ENCODE results near the gene ARID4B.
"Not testable (repeated sequence)": the region's sequence is repeated elsewhere in the genome, so short reads cannot be mapped to it uniquely, and the experiment has no call there.

Gene ARID4B

GRCh38 chr1:235213752-235214151, 114.2 kb downstream of the ARID4B start:
- no peak for DNase-seq (ENCODE audit: low read depth)
- H3K4me3 ChIP-seq (ENCODE audit: low read length), result no peak overlapping the region
- TF ChIP-seq, protein P1, sequence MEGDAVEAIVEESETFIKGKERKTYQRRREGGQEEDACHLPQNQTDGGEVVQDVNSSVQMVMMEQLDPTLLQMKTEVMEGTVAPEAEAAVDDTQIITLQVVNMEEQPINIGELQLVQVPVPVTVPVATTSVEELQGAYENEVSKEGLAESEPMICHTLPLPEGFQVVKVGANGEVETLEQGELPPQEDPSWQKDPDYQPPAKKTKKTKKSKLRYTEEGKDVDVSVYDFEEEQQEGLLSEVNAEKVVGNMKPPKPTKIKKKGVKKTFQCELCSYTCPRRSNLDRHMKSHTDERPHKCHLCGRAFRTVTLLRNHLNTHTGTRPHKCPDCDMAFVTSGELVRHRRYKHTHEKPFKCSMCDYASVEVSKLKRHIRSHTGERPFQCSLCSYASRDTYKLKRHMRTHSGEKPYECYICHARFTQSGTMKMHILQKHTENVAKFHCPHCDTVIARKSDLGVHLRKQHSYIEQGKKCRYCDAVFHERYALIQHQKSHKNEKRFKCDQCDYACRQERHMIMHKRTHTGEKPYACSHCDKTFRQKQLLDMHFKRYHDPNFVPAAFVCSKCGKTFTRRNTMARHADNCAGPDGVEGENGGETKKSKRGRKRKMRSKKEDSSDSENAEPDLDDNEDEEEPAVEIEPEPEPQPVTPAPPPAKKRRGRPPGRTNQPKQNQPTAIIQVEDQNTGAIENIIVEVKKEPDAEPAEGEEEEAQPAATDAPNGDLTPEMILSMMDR (IDR thresholded peaks at IDR 0.05; ENCODE audit: insufficient read depth, low read depth, low read length, missing control alignments), result no peak

DNA sequence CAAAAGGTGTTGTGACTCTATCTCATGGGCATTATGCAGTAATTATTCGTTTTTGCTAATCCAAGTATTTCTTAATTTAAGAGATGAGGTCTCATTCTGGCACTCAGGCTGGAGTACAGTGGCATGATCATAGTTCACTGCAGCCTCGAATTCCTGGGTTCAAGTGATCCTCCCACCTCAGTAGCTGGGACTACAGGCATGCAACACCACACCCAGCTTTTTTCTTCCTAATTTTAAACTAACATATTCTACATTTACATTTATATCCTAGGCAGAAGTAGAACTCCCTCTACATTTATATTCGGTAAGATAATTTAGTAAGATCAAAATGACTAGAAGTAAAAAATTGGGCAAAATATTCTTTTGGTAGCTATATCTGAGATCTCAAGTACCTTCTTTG, 116.5 kb downstream of the ARID4B start:
- H3K4me3 ChIP-seq (ENCODE audit: low read length), result no peak overlapping the region
- TF ChIP-seq, protein P1 (IDR thresholded peaks at IDR 0.05; ENCODE audit: insufficient read depth, low read depth, low read length, missing control alignments), result no peak

GRCh38 chr1:235207209-235207565, 120.8 kb downstream of the ARID4B start:
- no peak overlapping the region for H3K4me3 ChIP-seq (ENCODE audit: low read length)
- TF ChIP-seq, protein P1 (IDR thresholded peaks at IDR 0.05; ENCODE audit: insufficient read depth, low read depth, low read length, missing control alignments), result no peak
- no peak for DNase-seq (ENCODE audit: low read depth)

More for the DNA sequence above, 116.5 kb downstream of the ARID4B start:
- no peak for DNase-seq (ENCODE audit: low read depth)

- peak; percentile 3 for DNase-seq (ENCODE audit: low read depth)
- H3K4me3 ChIP-seq (ENCODE audit: low read length), result no peak overlapping the region
- TF ChIP-seq, protein P1 (IDR thresholded peaks at IDR 0.05; ENCODE audit: insufficient read depth, low read depth, low read length, missing control alignments), result no peak
Measured at GRCh38 chr1:235206533-235207208, 121.3 kb downstream of the ARID4B start.

GRCh38 chr1:235205687-235206086, 122.3 kb downstream of the ARID4B start:
- no peak for DNase-seq (ENCODE audit: low read depth)
- TF ChIP-seq, protein P1 (IDR thresholded peaks at IDR 0.05; ENCODE audit: insufficient read depth, low read depth, low read length, missing control alignments), result no peak
- H3K4me3 ChIP-seq (ENCODE audit: low read length), result no peak overlapping the region

DNA sequence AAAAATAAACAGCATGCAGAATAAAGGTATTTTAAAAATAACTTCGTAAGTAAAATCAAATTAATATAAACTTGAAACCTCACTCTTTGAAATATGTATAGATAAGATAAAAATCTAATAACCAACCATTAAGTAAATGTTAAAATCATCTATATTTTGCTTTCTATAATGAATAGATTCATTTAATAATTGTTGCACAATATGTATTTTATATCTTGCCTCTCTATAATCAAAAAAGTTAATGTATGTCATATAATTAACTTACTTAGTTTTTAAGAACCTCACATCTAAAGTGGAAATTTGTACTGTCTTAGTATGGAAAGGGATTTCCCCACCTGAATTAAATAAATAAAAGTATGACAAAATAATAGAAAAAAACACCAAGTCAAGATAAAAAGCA, 124.6 kb downstream of the ARID4B start:
- no peak for DNase-seq (ENCODE audit: low read depth)
- H3K4me3 ChIP-seq (ENCODE audit: low read length), result no peak overlapping the region
- TF ChIP-seq, protein P1 (IDR thresholded peaks at IDR 0.05; ENCODE audit: insufficient read depth, low read depth, low read length, missing control alignments), result no peak

DNA sequence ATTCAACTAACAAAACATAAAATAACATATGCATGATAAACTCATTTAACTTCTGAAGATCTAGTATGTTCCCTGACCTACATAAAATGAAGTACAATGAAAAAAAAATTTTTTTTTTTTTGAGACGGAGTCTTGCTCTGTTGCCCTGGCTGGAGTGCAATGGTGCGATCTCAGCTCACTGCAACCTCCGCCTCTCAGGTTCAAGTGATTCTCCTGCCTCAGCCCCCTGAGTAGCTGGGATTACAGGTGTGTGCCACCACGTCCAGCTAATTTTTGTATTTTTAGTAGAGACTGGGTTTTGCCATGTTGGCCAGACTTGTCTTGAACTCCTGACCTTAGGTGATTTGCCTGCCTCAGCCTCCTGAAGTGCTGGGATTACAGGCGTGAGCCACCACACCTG, 125.5 kb downstream of the ARID4B start:
- not testable (repeated sequence) for H3K4me3 ChIP-seq (ENCODE audit: low read length); DNase-seq (ENCODE audit: low read depth)

Data from epithelial cell of esophagus (primary cell).